CD4-positive, alpha-beta T cell treated with Interleukin-17A for 1 hour (primary cell): ENCODE measurements around the gene NCAM1.
A peak's percentile ranks its signal among the peaks of the same experiment; 100 is the strongest.

ENCODE experiments used
- DNase-seq: peaks from one replicate; pipeline ENCODE4 v3.0.0-alpha.2; 2020

NCAM1 gene

GRCh38 chr11:113103932-113104690 lies 142.9 kb downstream of the NCAM1 start:
- DNase-seq, result no peak

DNA sequence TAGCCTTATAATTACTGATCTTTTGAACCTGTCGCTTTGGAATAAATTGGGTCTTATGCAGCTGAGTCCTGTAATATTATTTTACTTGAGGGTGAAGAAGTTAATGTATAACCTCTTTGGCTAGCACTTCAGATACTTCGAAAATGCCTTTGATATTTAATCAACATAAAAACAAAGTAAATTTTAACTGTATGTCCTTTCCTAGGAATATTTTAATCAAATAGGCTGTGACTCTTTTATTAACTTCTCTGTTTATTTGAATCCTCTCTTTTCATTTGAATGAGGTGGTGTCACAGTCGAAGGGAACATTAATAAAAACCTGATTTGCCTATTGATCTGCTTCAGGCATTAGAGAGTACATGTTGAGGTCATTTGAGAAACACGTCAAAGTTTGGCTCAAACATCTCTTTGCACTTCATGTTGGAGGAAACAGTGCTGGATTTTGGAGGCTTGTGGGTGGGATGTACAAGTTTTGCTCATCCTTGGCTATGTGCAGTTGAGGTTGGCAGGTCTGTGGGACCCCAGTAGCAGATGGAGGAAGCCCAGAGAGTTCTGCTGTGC lies 143.6 kb downstream of the NCAM1 start:
- no peak for DNase-seq

GRCh38 chr11:113105592-113105991 lies 144.4 kb downstream of the NCAM1 start:
- DNase-seq, result no peak

- DNase-seq, result no peak
Observed at GRCh38 chr11:113106507-113106906, 145.3 kb downstream of the NCAM1 start.

DNA sequence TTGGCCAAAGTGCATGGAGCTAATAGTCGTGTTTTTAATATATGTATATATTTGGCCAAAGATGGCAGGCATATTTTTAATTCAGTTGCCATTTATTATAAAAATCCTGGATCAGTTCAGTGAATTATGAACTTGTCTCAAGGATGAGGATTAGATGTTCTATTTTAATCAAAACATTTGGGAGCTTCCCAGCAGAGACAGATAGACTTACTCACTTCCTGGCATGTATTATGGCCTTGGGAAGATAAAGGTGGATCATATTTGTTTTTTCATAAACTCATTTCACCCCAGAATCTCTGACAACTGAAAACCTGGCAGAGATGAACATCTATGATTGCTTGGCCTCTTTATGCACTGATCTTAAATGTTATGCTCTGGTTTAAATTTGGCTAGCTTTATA lies 148.8 kb downstream of the NCAM1 start:
- no peak for DNase-seq

- DNase-seq, result no peak
Observed at GRCh38 chr11:113111156-113111555, 149.9 kb downstream of the NCAM1 start.

DNA sequence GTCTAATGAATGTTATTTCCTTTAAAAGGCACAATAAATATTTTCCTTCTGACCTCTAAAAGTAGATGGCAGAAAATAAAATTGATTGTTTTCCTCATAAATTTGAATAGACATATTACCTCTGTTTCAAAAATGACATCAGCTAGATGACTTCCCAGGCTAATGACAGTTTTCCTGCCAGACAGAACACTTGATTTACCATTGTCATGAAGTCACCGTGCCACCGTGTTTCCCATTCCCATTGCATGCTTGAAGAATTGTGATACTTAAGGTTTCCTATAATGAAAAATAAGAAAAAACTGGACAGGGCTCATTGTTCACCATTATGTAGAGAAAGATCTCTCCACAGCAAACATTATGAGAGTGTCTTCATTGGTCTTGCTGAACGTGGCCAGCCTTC lies 151.1 kb downstream of the NCAM1 start:
- no peak for DNase-seq

DNA sequence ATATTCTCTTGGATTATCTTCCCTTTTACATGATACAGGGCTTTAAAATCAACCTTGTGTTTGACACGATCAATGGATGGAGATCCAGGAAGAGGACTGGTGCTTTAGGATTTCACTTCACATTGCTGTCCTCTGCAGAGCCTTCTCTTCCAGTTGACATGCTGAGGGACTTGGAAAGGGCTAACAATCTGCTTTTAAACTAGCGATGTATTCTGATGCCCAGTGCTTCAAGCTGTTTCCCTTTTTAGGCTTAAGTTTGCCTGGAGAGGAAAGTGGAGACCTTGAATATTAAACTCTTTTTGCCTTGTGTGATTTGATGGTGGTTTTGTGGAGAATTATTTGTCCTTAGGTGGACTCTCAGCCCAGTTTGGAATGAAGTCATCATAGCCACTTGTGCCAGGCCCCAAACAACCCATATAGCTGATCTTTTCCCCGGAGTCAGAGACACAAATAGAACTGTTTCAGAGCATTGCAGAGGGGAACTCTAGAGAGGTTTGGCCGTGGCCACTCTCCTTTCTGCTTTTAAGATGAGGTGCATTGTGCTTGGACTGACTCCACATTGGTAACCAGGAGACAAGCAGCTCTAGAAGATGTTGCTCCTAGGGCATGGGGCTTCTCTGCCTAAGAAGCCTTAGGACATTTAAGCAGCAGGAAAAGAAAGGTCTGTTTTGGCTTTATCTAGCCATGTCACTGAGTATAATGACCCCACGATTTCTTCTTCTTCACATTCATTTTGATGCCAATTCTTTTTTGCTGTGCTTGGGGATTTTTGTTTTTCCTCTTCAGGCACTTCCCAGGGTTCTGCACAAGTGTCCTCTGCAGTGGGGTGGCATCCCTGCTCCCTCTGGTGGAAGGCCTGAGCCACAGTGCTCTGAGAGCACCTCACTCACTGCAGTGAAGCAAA lies 152.8 kb downstream of the NCAM1 start:
- peak; percentile 1 for DNase-seq

GRCh38 chr11:113114705-113115027 lies 153.4 kb downstream of the NCAM1 start:
- no peak for DNase-seq

DNA sequence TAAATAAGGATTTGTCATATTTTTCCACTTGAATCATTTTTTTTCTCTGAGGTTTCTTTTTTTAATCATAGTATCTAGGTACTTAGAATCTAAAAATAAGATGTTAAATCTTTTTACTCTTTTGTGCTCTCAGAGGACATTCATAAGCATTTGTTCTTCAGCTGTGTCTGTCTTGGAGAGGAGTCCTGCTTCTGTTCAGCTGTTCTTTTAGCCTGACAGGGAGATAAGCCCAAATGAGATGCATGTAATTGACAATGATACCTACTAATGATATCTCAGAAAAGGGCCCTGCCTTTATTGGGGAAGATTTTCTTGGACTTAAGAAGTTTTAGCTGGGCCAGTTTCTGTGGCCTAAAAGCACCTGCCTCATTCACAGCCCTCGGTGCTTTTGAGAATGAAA lies 156.9 kb downstream of the NCAM1 start:
- no peak for DNase-seq

- no peak for DNase-seq
Observed at GRCh38 chr11:113119074-113119473, 157.9 kb downstream of the NCAM1 start.

DNA sequence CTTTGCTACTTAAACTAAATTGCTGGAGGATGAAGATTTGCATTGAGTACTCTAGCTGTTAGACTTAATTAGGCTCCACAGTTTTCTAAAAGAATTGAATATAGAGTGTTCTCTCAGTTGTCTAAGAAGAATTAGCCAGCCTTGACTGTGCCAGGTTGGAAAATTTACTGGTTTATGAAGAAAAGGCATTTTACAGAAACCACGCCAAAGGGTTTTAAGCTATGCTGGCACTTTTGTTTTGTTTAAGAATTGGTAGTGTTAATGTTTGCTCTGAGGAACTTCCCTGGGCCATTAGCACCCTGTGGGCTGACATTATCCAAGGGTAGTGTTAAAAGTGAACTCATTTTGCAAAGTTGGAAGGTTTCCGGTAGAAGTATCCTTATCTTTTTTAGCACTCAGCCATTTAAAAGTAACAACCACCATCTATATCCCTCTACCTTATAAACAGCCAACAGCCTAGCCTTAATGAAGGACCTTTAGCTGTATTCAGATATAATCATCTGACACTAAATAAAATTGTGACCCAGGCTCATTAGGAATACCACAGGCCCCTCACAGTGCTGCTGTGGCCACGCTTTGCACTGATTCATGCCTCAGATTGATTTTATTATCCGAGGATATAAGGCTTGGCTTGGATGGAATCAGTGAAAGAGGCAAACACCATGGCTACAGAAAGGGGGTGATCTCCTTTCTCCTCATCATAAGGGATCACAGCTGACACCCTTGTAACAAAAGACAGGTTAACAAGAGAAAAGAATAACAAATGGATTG lies 158.9 kb downstream of the NCAM1 start:
- no peak for DNase-seq

DNA sequence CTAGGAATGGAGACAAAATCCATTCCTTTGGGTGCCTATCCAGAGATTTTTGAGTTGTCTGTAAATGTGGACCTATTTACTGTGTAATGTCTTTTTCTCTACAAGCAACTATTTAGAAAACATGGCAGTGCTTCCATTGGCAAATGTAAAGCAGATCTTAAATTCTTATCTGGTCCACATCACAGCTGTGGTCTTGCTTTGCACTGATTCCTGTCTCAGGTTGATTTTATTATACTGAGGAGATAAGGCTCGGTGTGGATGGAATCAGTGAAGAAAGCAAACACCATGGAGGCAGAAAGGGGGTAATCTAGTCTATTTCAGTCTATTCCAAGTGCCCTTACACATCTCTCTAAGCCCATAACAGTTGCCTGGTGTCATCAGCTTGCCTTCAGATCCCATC lies 160.5 kb downstream of the NCAM1 start:
- DNase-seq, result no peak

GRCh38 chr11:113124006-113124405 lies 162.8 kb downstream of the NCAM1 start:
- DNase-seq, result no peak

DNA sequence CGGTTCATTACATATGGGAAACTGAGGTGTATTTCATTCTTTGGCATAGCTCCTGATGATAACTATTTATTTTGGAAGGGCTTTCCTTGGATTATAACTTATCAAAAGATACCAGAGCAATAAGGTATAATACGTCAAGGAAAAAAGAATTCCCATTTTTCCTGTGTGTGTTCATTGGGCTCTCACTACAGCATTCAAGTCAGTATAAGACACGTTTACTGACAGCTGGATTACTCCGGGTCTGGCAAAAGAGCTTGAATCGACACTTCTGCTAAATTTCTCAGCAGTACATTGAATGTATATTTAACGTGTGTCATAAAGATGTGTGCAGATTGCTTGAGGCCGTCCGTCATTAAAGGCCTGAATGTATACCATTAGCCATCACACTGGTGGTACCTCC lies 163.4 kb downstream of the NCAM1 start:
- DNase-seq, result no peak

GRCh38 chr11:113129261-113129992 lies 168.2 kb downstream of the NCAM1 start:
- no peak for DNase-seq

- no peak for DNase-seq
Observed at GRCh38 chr11:113131036-113131775, 170.0 kb downstream of the NCAM1 start.

- no peak for DNase-seq
Observed at GRCh38 chr11:113133071-113133470, 171.9 kb downstream of the NCAM1 start.

DNA sequence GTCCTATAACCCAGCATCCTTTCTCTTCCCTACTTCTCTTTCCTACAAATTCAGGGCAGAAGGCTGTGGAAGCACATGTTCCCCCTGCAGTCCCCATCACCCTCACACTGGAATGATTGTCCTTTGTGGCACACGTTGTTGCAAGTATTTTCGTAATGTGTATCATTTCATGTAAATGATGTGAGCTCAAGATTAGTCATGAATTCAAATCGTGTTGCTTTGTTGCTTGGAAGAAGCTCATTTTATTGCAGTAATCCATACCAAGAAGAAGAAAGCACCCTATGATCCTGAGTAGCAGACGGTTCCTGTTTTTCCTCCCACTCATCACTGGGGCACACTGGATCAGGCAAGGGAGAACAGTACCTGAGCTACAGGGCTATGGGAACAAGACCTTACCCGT lies 173.4 kb downstream of the NCAM1 start:
- DNase-seq, result no peak

GRCh38 chr11:113137713-113138529 lies 176.7 kb downstream of the NCAM1 start:
- DNase-seq, result no peak

DNA sequence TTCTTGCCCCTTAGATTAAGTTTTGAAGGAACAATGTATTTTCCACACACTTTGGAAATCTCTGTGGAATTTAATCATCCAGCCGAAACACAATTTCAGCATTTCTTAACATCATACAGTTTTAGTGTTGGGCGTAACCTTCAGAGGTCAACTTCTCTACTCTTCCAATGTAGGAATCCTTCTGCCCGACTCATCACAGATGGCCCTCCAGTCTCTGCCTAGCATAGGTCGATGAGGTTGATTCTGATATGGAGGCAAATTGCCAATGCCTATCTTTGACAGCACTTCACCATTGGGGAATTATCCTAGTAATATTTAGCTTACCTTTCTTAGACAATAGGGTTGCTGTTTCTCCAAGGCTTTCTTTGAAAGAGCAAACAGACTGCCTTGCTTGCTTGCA lies 177.5 kb downstream of the NCAM1 start:
- no peak for DNase-seq
